Trophoblast cell (in vitro differentiated cells and primary cell): ENCODE results near the gene MEGF11.

ENCODE experiments used
- DNase-seq, 2 donors: peaks; one replicate each; pipeline ENCODE4 v3.0.0-alpha.2; 2016
- H2AFZ ChIP-seq: 2 replicates; pipeline ENCODE4 v1.6.1; 2013; ENCODE audit warnings: low read length, moderate library complexity, mild to moderate bottlenecking; ENCODE audit not compliant: insufficient read depth, poor library complexity
- H2AK5ac ChIP-seq: 2 replicates; pipeline ENCODE4 v1.6.1; 2013; ENCODE audit warnings: mild to moderate bottlenecking, low read length
- H2BK120ac ChIP-seq: 2 replicates; pipeline ENCODE4 v1.6.1; 2013; ENCODE audit warnings: low read length, mild to moderate bottlenecking, moderate library complexity; ENCODE audit not compliant: insufficient read depth, poor library complexity
- H2BK12ac ChIP-seq: 2 replicates; pipeline ENCODE4 v1.6.1; 2013; ENCODE audit warnings: mild to moderate bottlenecking, low read length, moderate library complexity
- H2BK5ac ChIP-seq: 2 replicates; pipeline ENCODE4 v1.6.1; 2013; ENCODE audit warnings: low read length, low read depth, moderate library complexity, mild to moderate bottlenecking; ENCODE audit not compliant: poor library complexity
- H3K14ac ChIP-seq: 2 replicates; pipeline ENCODE4 v1.6.1; 2013; ENCODE audit warnings: mild to moderate bottlenecking, low read length
- H3K18ac ChIP-seq: 2 replicates; pipeline ENCODE4 v1.6.1; 2013; ENCODE audit warnings: mild to moderate bottlenecking, low read length
- H3K23ac ChIP-seq: 2 replicates; pipeline ENCODE4 v1.6.1; 2013; ENCODE audit warnings: low read length
- H3K27ac ChIP-seq: 2 replicates; pipeline ENCODE4 v1.5.1; 2013; ENCODE audit warnings: low read depth, mild to moderate bottlenecking, inconsistent platforms, low read length, moderate library complexity
- H3K27me3 ChIP-seq: 2 replicates; pipeline ENCODE4 v1.6.1; 2013; ENCODE audit warnings: inconsistent platforms, mild to moderate bottlenecking, low read length, moderate library complexity; ENCODE audit not compliant: insufficient read depth
- H3K36me3 ChIP-seq, 2 experiments: 1 replicate in 1 of 2; 2 replicates in 1 of 2; pipeline ENCODE4 v1.6.1; 2013; ENCODE audit warnings: low read length in 2 of 2, mild to moderate bottlenecking in 2 of 2, moderate library complexity in 1 of 2; ENCODE audit not compliant: insufficient read depth in 2 of 2, control insufficient read depth in 1 of 2
- H3K4ac ChIP-seq: 2 replicates; pipeline ENCODE4 v1.6.1; 2013; ENCODE audit warnings: low read depth, mild to moderate bottlenecking, low read length, moderate library complexity
- H3K4me1 ChIP-seq, 2 experiments: 1 replicate in 1 of 2; 2 replicates in 1 of 2; pipeline ENCODE4 v1.6.1; 2013; ENCODE audit warnings: low read length in 2 of 2, mild to moderate bottlenecking in 2 of 2, moderate library complexity in 1 of 2; ENCODE audit not compliant: insufficient read depth in 2 of 2, control insufficient read depth in 1 of 2
- H3K4me2 ChIP-seq: 2 replicates; pipeline ENCODE4 v1.6.1; 2013; ENCODE audit warnings: inconsistent platforms, mild to moderate bottlenecking, low read length, moderate library complexity
- H3K4me3 ChIP-seq: 2 replicates; pipeline ENCODE4 v1.5.1; 2013; ENCODE audit warnings: mild to moderate bottlenecking, low read depth, low read length, inconsistent platforms
- H3K79me1 ChIP-seq: one replicate; pipeline ENCODE4 v1.6.1; 2013; ENCODE audit warnings: low read length
- H3K79me2 ChIP-seq: 2 replicates; pipeline ENCODE4 v1.6.1; 2013; ENCODE audit warnings: low read length, mild to moderate bottlenecking; ENCODE audit not compliant: control insufficient read depth, insufficient read depth, poor library complexity
- H3K9ac ChIP-seq: 2 replicates; pipeline ENCODE4 v1.6.1; 2013; ENCODE audit warnings: mild to moderate bottlenecking, low read length
- H3K9me3 ChIP-seq: 2 replicates; pipeline ENCODE4 v1.6.1; 2013; ENCODE audit warnings: low read depth, mild to moderate bottlenecking, control low read depth, inconsistent platforms, low read length; ENCODE audit not compliant: insufficient read depth
- H4K12ac ChIP-seq: 2 replicates; pipeline ENCODE4 v1.6.1; 2013; ENCODE audit warnings: low read depth, mild to moderate bottlenecking, low read length, moderate library complexity
- H4K8ac ChIP-seq: 2 replicates; pipeline ENCODE4 v1.6.1; 2013; ENCODE audit warnings: low read depth, mild to moderate bottlenecking, low read length, moderate library complexity
- H4K91ac ChIP-seq: one replicate; pipeline ENCODE4 v1.6.1; 2013; ENCODE audit warnings: low read depth, mild to moderate bottlenecking, low read length, moderate library complexity
- WGBS: extraction: QIAGEN DNeasy Blood & Tissue Kit; methylation state at CpG from one replicate; pipeline ENCODE4 v1.1.7; 2013; ENCODE audit warnings: missing lambda C conversion rate; ENCODE audit not compliant: insufficient read length, insufficient coverage; ENCODE audit errors: extremely low coverage; 5-methylcytosine and 5-hydroxymethylcytosine counted together

Gene MEGF11

DNA sequence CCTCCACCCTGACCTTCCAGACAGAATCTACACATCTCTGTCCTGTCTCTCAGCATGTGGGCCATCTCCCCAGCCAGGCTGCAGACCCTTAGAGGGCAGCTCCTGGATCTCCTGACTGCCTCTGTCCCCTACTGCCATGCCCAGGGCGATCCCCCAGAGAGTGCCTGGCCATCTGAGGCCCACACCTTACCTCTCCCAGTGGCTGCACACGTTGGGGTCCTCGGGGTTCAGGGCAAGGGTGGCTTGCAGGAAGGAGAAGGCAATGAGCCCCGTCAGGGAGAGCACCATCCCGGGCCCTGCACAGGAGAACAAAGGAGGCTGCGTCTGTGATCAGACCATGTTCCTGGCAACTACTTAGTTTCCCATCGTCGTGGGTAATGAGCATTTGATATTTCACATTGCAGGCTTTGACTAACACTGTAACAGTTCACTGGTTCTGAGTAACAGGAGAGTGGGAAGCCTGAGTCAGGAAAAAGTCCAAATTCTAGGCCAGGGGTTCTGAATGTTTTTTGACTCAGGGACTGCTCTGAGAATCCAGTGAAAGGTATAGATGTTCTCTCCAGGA, 125.4 kb downstream of the MEGF11 start:
- Histone ChIP-seq H2BK12ac (no peak overlapping the region), H3K9ac (no peak overlapping the region), H2AFZ (no peak overlapping the region), H3K27ac (no peak overlapping the region), H3K18ac (no peak overlapping the region), H3K4me1 (no peaks in the 10 kb centered on the region), H3K79me1 (no peaks in the 10 kb centered on the region), H3K4me2 (no peak overlapping the region), H4K12ac (no peak overlapping the region), H2BK5ac (no peak overlapping the region), H3K23ac (no peak overlapping the region), H2AK5ac (no peak overlapping the region), H4K91ac (no peak overlapping the region), H3K4ac (no peak overlapping the region), H4K8ac (no peak overlapping the region), H2BK120ac (no peak overlapping the region), H3K14ac (no peak overlapping the region), H3K36me3 (no peaks in the 10 kb centered on the region), H3K9me3 (no peaks in the 10 kb centered on the region), H3K4me3 (no peak overlapping the region), H3K79me2 (no peaks in the 10 kb centered on the region), H3K27me3 (no peaks in the 10 kb centered on the region)
- no CpG with 5 or more reads among the region's 8 CpGs for WGBS
- no peak for DNase-seq

GRCh38 chr15:66126456-66126855, 127.1 kb downstream of the MEGF11 start:
- H4K12ac ChIP-seq, result no peak overlapping the region
- no peaks in the 10 kb centered on the region for H3K9me3 ChIP-seq
- H3K9ac ChIP-seq, result no peak overlapping the region
- H3K79me1 ChIP-seq, result no peaks in the 10 kb centered on the region
- H3K4me2 ChIP-seq, result no peak overlapping the region
- H3K36me3 ChIP-seq, result no peaks in the 10 kb centered on the region
- H3K4me3 ChIP-seq, result no peak overlapping the region
- no peak overlapping the region for H4K91ac ChIP-seq
- H3K79me2 ChIP-seq, result no peaks in the 10 kb centered on the region
- no peak overlapping the region for H3K18ac ChIP-seq
- no peak for DNase-seq
- no peak overlapping the region for H3K4ac ChIP-seq
- H2BK5ac ChIP-seq, result no peak overlapping the region
- H3K27me3 ChIP-seq, result no peaks in the 10 kb centered on the region
- H2BK12ac ChIP-seq, result no peak overlapping the region
- no peak overlapping the region for H2BK120ac ChIP-seq
- no peak overlapping the region for H3K27ac ChIP-seq
- no peak overlapping the region for H3K14ac ChIP-seq
- no peaks in the 10 kb centered on the region for H3K4me1 ChIP-seq
- no peak overlapping the region for H4K8ac ChIP-seq
- no peak overlapping the region for H2AFZ ChIP-seq
- H3K23ac ChIP-seq, result no peak overlapping the region
- no CpG with 5 or more reads among the region's 5 CpGs for WGBS
- H2AK5ac ChIP-seq, result no peak overlapping the region

DNA sequence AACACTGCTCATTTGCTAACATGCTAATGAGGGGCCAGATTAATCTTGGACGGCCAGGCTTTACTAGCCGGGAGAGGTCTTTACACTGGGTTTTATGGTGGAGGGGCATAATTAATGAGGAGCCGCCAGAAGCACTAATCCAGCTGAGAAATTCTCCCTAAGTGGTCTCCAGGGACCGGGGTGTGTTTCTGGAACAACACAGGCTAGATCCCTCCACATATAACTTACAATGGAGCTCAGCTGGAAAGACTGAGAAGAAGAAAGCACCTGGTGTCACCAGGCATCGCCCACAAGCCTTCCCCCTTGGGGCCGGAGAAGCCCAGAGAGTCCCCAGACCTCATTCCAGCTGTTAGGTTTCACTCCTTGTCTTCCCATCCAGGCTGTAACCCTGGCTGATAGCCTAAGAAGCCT, 127.5 kb downstream of the MEGF11 start:
- Histone ChIP-seq H3K23ac (no peak overlapping the region), H3K36me3 (no peaks in the 10 kb centered on the region), H2AK5ac (no peak overlapping the region), H3K4me1 (no peaks in the 10 kb centered on the region), H3K9ac (no peak overlapping the region), H3K4ac (no peak overlapping the region), H2AFZ (no peak overlapping the region), H4K8ac (no peak overlapping the region), H3K27me3 (no peaks in the 10 kb centered on the region), H3K4me2 (no peak overlapping the region), H3K79me2 (no peaks in the 10 kb centered on the region), H2BK5ac (no peak overlapping the region), H2BK120ac (no peak overlapping the region), H4K12ac (no peak overlapping the region), H3K79me1 (no peaks in the 10 kb centered on the region), H3K27ac (no peak overlapping the region), H4K91ac (no peak overlapping the region), H2BK12ac (no peak overlapping the region), H3K9me3 (no peaks in the 10 kb centered on the region), H3K14ac (no peak overlapping the region), H3K18ac (no peak overlapping the region), H3K4me3 (no peak overlapping the region)
- no CpG with 5 or more reads among the region's 6 CpGs for WGBS
- no peak for DNase-seq

DNA sequence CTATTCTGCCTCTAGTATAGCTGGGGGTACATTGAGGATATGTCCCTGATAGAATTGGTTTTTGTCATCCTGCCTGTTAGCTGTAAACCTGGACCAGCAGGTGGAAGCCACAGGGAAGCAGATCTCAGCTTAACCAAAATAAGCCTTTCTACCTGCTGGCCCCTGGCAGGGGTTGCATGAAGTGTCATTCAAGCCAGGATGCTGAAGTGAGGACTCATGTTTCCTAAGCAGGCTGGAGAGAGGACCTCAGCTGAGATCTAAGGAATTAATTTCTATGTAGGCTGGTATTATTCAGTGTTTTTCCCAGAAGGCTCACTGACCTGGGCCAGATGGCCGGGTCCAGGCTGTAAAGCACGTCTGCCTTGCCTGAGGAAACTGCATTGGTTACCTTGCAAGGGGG, 128.9 kb downstream of the MEGF11 start:
- Histone ChIP-seq H3K18ac (no peak overlapping the region), H3K79me2 (no peaks in the 10 kb centered on the region), H3K4me2 (no peak overlapping the region), H2BK5ac (no peak overlapping the region), H3K27me3 (no peaks in the 10 kb centered on the region), H4K91ac (no peak overlapping the region), H3K9me3 (no peaks in the 10 kb centered on the region), H3K4me3 (no peak overlapping the region), H2BK120ac (no peak overlapping the region), H2AFZ (no peak overlapping the region), H3K23ac (no peak overlapping the region), H3K36me3 (no peaks in the 10 kb centered on the region), H3K4me1 (no peaks in the 10 kb centered on the region), H4K12ac (no peak overlapping the region), H3K79me1 (no peaks in the 10 kb centered on the region), H3K9ac (no peak overlapping the region), H2AK5ac (no peak overlapping the region), H3K4ac (no peak overlapping the region), H3K27ac (no peak overlapping the region), H3K14ac (no peak overlapping the region), H2BK12ac (no peak overlapping the region), H4K8ac (no peak overlapping the region)
- no peak for DNase-seq
- no CpG with 5 or more reads among the region's 2 CpGs for WGBS
